Vagina (tissue), 2 donors: ENCODE data around the gene SNRNP25.

ENCODE experiments used
- CTCF ChIP-seq, 3 experiments: fragments of 450-650 bp in 2 of 3; fragments of 200-600 bp in 1 of 3; sonication (generic) in 1 of 3; IDR thresholded peaks; one replicate each; pipeline ENCODE4 v1.5.1; 2017 to 2019; ENCODE audit warnings: antibody characterized with exemption in 3 of 3, mild to moderate bottlenecking in 2 of 3, moderate library complexity in 2 of 3
- POLR2A ChIP-seq, 2 donors: fragments of 450-650 bp; IDR thresholded peaks; one replicate each; pipeline ENCODE4 v1.6.1; 2017; ENCODE audit warnings: antibody characterized with exemption in 2 of 2, mild to moderate bottlenecking in 2 of 2, moderate library complexity in 2 of 2

- TF ChIP-seq POLR2A (IDR thresholded peaks at IDR 0.05) (no peak), CTCF (IDR thresholded peaks at IDR 0.05) (no peak)
Observed at GRCh38 chr16:75580-76501, 22.2 kb downstream of the SNRNP25 start.
